ENCODE results near the gene STC2.

DNA sequence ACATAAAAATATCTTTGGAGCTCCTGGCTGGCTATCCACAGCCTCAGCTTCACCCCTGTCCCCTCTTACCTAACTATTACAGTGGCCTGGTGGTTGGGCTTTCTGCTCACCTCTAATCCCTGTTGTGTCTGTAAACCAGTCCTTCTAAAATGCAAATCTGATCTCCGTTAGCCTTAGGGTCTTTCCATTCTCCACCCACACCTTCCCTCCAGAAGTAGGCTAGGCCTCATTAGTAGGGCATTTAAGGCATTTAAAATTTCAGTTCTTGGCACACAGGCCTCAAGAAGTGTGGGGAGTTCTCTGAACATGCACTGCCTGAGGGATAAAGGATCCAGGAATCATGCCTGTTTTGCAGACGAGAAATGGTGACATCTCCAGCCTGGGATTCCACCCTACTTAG, 26.4 kb upstream of the STC2 start:
- TF ChIP-seq, protein P1, sequence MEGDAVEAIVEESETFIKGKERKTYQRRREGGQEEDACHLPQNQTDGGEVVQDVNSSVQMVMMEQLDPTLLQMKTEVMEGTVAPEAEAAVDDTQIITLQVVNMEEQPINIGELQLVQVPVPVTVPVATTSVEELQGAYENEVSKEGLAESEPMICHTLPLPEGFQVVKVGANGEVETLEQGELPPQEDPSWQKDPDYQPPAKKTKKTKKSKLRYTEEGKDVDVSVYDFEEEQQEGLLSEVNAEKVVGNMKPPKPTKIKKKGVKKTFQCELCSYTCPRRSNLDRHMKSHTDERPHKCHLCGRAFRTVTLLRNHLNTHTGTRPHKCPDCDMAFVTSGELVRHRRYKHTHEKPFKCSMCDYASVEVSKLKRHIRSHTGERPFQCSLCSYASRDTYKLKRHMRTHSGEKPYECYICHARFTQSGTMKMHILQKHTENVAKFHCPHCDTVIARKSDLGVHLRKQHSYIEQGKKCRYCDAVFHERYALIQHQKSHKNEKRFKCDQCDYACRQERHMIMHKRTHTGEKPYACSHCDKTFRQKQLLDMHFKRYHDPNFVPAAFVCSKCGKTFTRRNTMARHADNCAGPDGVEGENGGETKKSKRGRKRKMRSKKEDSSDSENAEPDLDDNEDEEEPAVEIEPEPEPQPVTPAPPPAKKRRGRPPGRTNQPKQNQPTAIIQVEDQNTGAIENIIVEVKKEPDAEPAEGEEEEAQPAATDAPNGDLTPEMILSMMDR (IDR thresholded peaks at IDR 0.05): no peak
- no peak for TF ChIP-seq POLR2A (IDR thresholded peaks at IDR 0.05)
